K562 (cell line): ENCODE results near the gene HIGD1C. TPM values are rescaled to one million over a fixed set of nuclear protein-coding genes. Genes with fewer than 3 reads are reported as not detected.

Experiments used
- ATAC-seq: fragments of 200-7000 bp; cut with Tn5 transposase; 3 replicates; pipeline ENCODE4 v1.9.1; 2020; ENCODE audit warnings: moderate library complexity
- BruUV-seq: library from RNA; stranded (reverse); fragments of 400-500 nt; replicated peaks from 2 replicates; lab custom pipeline; 2021; lab: Mats Ljungman, UMichigan
- CTCF ChIA-PET: fragments of 300-600 bp; formaldehyde crosslinking; extraction: SDS; loops from one replicate; lab custom pipeline; 2021; ENCODE audit warnings: low intra/inter-chr PET ratio; lab: Yijun Ruan, JAX
- POLR2A ChIA-PET: fragments of 300-600, 350-650 bp; sonication (Branson Sonifier 250); formaldehyde crosslinking; extraction: SDS; loops from one replicate; lab custom pipeline; 2021; ENCODE audit warnings: antibody characterized with exemption, inconsistent platforms; lab: Yijun Ruan, JAX
- DNase-seq, 4 experiments: peaks; one replicate each; pipeline versions ENCODE4 v3.0.0 to v3.0.0-alpha.2; 2011 to 2018; ENCODE audit warnings: low spot score in 3 of 4, mixed read lengths in 3 of 4; ENCODE audit errors: extremely low read depth in 1 of 4
- FAIRE-seq: peaks from 2 replicates; lab custom pipeline; 2011; peaks lifted over from hg19 to GRCh38; lab: Jason Lieb, UNC
- H2AFZ ChIP-seq: 2 replicates; pipeline ENCODE4 v1.6.0; 2011; ENCODE audit warnings: low read depth, low read length, control low read depth, inconsistent platforms
- H3K27ac ChIP-seq: fragments of 200-600 bp; 3 replicates; pipeline ENCODE4 v1.8.0; 2011; ENCODE audit warnings: low read depth, mild to moderate bottlenecking, control low read depth, inconsistent platforms, low read length, moderate library complexity, mixed read lengths; ENCODE audit errors: extremely low read depth
- H3K27me3 ChIP-seq, 2 experiments: fragments of 300-600 bp in 1 of 2; 2 replicates in 1 of 2; 3 replicates in 1 of 2; pipeline versions ENCODE4 v1.6.0 to v1.8.0; 2011; ENCODE audit warnings: inconsistent platforms in 2 of 2, low read length in 2 of 2, mild to moderate bottlenecking in 1 of 2, mixed read lengths in 1 of 2, moderate library complexity in 1 of 2; ENCODE audit not compliant: control insufficient read depth in 2 of 2, insufficient read depth in 2 of 2
- H3K36me3 ChIP-seq: fragments of 300-600 bp; 3 replicates; pipeline ENCODE4 v1.8.0; 2011; ENCODE audit warnings: mild to moderate bottlenecking, low read length, inconsistent platforms; ENCODE audit not compliant: control insufficient read depth, insufficient read depth
- H3K4me1 ChIP-seq, 2 experiments: fragments of 200-600 bp in 1 of 2; replicated peaks in 1 of 2; 2 replicates in 1 of 2; 3 replicates in 1 of 2; pipeline versions ENCODE4 v1.5.1 to v1.8.0; 2011; ENCODE audit warnings: inconsistent platforms in 2 of 2, low read length in 2 of 2, mild to moderate bottlenecking in 1 of 2, mixed read lengths in 1 of 2, moderate library complexity in 1 of 2; ENCODE audit not compliant: control insufficient read depth in 2 of 2, insufficient read depth in 2 of 2
- H3K4me2 ChIP-seq: 2 replicates; pipeline ENCODE4 v1.6.1; 2011; ENCODE audit warnings: low read length, control low read depth, inconsistent platforms, mixed read lengths; ENCODE audit not compliant: insufficient read depth
- H3K4me3 ChIP-seq: fragments of 200-600 bp; sonication (generic), shearing (Covaris generic); 2 replicates; pipeline ENCODE4 v1.5.1; 2016; ENCODE audit warnings: control low read depth, inconsistent platforms
- H3K79me2 ChIP-seq: fragments of 200-600 bp; 3 replicates; pipeline ENCODE4 v1.8.0; 2011; ENCODE audit warnings: low read length, inconsistent platforms; ENCODE audit not compliant: control insufficient read depth, insufficient read depth
- H3K9ac ChIP-seq, 2 experiments: 2 replicates each; pipeline versions ENCODE4 v1.6.0 to v1.6.1; 2011; ENCODE audit warnings: low read depth in 2 of 2, low read length in 2 of 2, control low read depth in 1 of 2, inconsistent platforms in 1 of 2, mild to moderate bottlenecking in 1 of 2, mixed read lengths in 1 of 2; ENCODE audit not compliant: insufficient read depth in 1 of 2
- H3K9me1 ChIP-seq: one replicate; pipeline ENCODE4 v1.6.0; 2011; ENCODE audit warnings: inconsistent platforms, mild to moderate bottlenecking, low read length, moderate library complexity; ENCODE audit not compliant: control insufficient read depth, insufficient read depth
- H3K9me3 ChIP-seq: replicated peaks from 2 replicates; pipeline ENCODE4 v1.5.1; 2011; ENCODE audit warnings: low read depth, low read length, inconsistent platforms; ENCODE audit not compliant: control insufficient read depth, insufficient read depth
- H4K20me1 ChIP-seq: replicated peaks from 2 replicates; pipeline ENCODE4 v1.6.1; 2011; ENCODE audit warnings: low read length, inconsistent platforms, mixed read lengths; ENCODE audit not compliant: control insufficient read depth, insufficient read depth
- C11orf30 ChIP-seq: fragments of 450-650 bp; IDR thresholded peaks from 2 replicates; pipeline ENCODE4 v1.6.1; 2016; ENCODE audit warnings: low read depth, mild to moderate bottlenecking
- GTF2F1 ChIP-seq: IDR thresholded peaks from 2 replicates; pipeline ENCODE4 v1.6.1; 2011; ENCODE audit warnings: low read depth, low read length, improper control_type of control experiment
- HNRNPK ChIP-seq: fragments of 200-400 bp; formaldehyde crosslinking; IDR thresholded peaks from one replicate; pipeline ENCODE4 v1.6.1; 2018; ENCODE audit warnings: mild to moderate bottlenecking, low read depth, low read length; ENCODE audit not compliant: poor library complexity, severe bottlenecking
- KLF16 ChIP-seq: IDR thresholded peaks from 2 replicates; pipeline ENCODE4 v1.6.1; 2016; ENCODE audit warnings: antibody characterized with exemption
- KLF6 ChIP-seq: fragments of 250-450 bp; sonication (Bioruptor Pico); IDR thresholded peaks from 2 replicates; pipeline ENCODE4 v1.4.0; 2020; ENCODE audit warnings: mild to moderate bottlenecking, moderate library complexity, borderline replicate concordance
- LEF1 ChIP-seq: fragments of 450-650 bp; IDR thresholded peaks from 2 replicates; pipeline ENCODE4 v1.6.1; 2016; ENCODE audit warnings: mild to moderate bottlenecking
- MED1 ChIP-seq: sonication (generic); formaldehyde crosslinking; IDR thresholded peaks from 2 replicates; pipeline ENCODE4 v1.8.1; 2023; ENCODE audit warnings: missing genetic modification reagents, borderline replicate concordance
- PHF8 ChIP-seq: fragments of 200-600 bp; sonication (generic); IDR thresholded peaks from 2 replicates; pipeline ENCODE4 v1.6.1; 2012; ENCODE audit warnings: mixed run types, mild to moderate bottlenecking, inconsistent platforms, low read length, moderate library complexity, borderline replicate concordance
- PRPF4 ChIP-seq: fragments of 200-400 bp; formaldehyde crosslinking; IDR thresholded peaks from one replicate; pipeline ENCODE4 v1.6.1; 2017; ENCODE audit warnings: low read length, low read depth, mild to moderate bottlenecking; ENCODE audit not compliant: insufficient read depth, poor library complexity, severe bottlenecking
- ZBTB8A ChIP-seq: fragments of 450-650 bp; IDR thresholded peaks from 2 replicates; pipeline ENCODE4 v1.6.1; 2018; ENCODE audit warnings: mild to moderate bottlenecking, moderate library complexity; ENCODE audit not compliant: partially characterized antibody
- WGBS: fragments of 100-300 bp; shearing (Covaris generic); methylation state at CpG from one replicate; pipeline ENCODE4 v1.1.6; 2016; ENCODE audit warnings: low coverage, mixed read lengths; ENCODE audit not compliant: insufficient coverage; ENCODE audit errors: missing lambda C conversion rate; 5-methylcytosine and 5-hydroxymethylcytosine counted together
- in situ Hi-C: fragments of 300-500 bp; cut with MboI; formaldehyde crosslinking; loops from 4 replicates; pipeline ENCODE4 v1.15.0; 2018; ENCODE audit warnings: inconsistent platforms, mixed read lengths
- intact Hi-C: fragments of 100-400 bp; cut with micrococcal nuclease; formaldehyde crosslinking; loops from 2 replicates; pipeline ENCODE4 v1.14.2; 2022
- polyA plus RNA-seq, 8 experiments: library from polyadenylated mRNA; depleted of rRNA in 4 of 8; stranded (reverse) in 5 of 8; unstranded in 3 of 8; fragments of >200 nt; fragmentation: Nextera tagmentation in 2 of 8; fragmentation: Illumina TruSeq in 1 of 8; extraction: Ambion mirVana in 2 of 8; extraction: Trizol in 1 of 8; gene quantifications; 2 replicates each; pipeline versions ENCODE4 v1.2.1 to v1.2.3, GENCODE V29; 2011 to 2014; ENCODE audit warnings: inconsistent platforms in 1 of 8, missing spikeins in 1 of 8
- total RNA-seq, 7 experiments: library from RNA; depleted of rRNA in 6 of 7; stranded (reverse); fragments of >200 nt in 6 of 7; fragmentation: Illumina TruSeq in 2 of 7; extraction: Trizol in 2 of 7; gene quantifications; 2 replicates each; pipeline versions ENCODE4 v1.2.1 to v1.2.3, GENCODE V29; 2011 to 2021; ENCODE audit warnings: low replicate concordance in 1 of 7
- TF ChIP-seq, protein P1 (sequence below): fragments of 450-650 bp; formaldehyde crosslinking; IDR thresholded peaks from 2 replicates; pipeline ENCODE4 v1.4.0; 2020; ENCODE audit warnings: mild to moderate bottlenecking
- TF ChIP-seq, protein P2 (sequence below): fragments of 450-650 bp; IDR thresholded peaks from 2 replicates; pipeline ENCODE4 v1.6.1; 2017; ENCODE audit warnings: mild to moderate bottlenecking, moderate library complexity
- TF ChIP-seq, protein P3 (sequence below): sonication (generic); formaldehyde crosslinking; IDR thresholded peaks from 2 replicates; pipeline ENCODE4 v1.9.0; 2022; ENCODE audit warnings: mild to moderate bottlenecking, missing genetic modification reagents

The HIGD1C gene
- total and polyA plus RNA-seq, 9 of the 15 experiments (the other 6 are each of a cell fraction or from before 2014, with no cell fraction given) = not detected

DNA sequence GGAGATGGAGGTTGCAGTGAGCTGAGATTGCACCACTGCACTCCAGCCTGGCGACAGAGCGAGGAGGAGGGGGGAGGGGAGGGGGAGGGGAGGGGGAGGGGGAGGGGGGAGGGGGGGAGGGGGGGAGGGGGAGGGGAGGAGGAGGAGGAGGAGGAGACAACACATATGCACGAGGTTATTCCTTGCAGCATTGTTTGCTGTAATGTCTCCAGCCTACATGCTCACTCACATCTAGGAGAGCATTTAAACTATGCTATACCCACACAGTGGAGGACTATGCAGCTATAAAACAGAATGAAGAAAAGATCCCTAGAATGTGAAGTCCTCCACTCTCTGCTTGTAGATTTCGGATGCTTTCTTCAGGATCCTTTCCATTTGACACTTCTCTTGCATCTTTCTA is 3.5 kb upstream of the HIGD1C start:
- Histone ChIP-seq H3K4me2 (no peak overlapping the region), H2AFZ (no peak overlapping the region), H3K79me2 (no peaks in the 10 kb centered on the region), H3K4me1 (peaks cover 0 to 5% of the 10 kb centered on the region in 2 experiments; a peak in 1 of 5 replicates), H3K36me3 (no peaks in the 10 kb centered on the region), H3K27ac (no peak overlapping the region), H3K4me3 (no peak overlapping the region), H3K9ac (no peak overlapping the region), H4K20me1 (no peaks in the 10 kb centered on the region), H3K27me3 (no peaks in the 10 kb centered on the region), H3K9me3 (no peaks in the 10 kb centered on the region), H3K9me1 (no peaks in the 10 kb centered on the region)
- ChIA-PET POLR2A (no interaction called here), CTCF (no interaction called here)
- TF ChIP-seq, protein P1, sequence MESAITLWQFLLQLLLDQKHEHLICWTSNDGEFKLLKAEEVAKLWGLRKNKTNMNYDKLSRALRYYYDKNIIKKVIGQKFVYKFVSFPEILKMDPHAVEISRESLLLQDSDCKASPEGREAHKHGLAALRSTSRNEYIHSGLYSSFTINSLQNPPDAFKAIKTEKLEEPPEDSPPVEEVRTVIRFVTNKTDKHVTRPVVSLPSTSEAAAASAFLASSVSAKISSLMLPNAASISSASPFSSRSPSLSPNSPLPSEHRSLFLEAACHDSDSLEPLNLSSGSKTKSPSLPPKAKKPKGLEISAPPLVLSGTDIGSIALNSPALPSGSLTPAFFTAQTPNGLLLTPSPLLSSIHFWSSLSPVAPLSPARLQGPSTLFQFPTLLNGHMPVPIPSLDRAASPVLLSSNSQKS (CRISPR knock-in tag) = no peak
- TF ChIP-seq ZBTB8A (no peak), HNRNPK (peak; percentile 85), C11orf30 (no peak)
- DNase-seq (no peak), ATAC-seq (no peak), FAIRE-seq (no peak)
- intact Hi-C loops (no loop called here), in situ Hi-C loops (no loop called here)
- 46% methylated on average over 3 of the region's 4 CpGs for WGBS
- BruUV-seq = no TSS peak

DNA sequence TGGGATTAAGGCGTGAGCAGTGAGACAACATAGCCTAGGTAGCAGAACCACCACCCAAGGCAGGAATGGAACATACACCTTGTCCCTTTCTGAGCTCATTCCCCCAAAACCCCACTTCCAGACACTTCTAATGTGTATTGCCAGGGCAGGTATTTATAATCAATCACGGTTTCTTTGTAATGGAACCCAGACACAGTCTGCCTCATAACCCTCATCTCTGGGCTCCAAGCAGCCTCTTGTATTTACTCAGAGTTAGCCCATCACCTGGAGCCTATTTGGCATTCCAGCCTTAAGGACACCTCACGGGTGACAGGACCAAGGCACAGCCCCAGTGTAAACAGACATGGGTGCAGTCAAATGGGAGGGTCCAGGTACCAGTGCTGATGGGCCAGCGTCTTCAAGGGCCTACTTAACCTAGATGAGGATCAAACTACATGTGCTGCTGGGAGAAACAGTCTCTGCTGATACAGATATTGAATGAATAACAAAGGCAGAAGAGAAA is 2.5 kb upstream of the HIGD1C start:
- CTCF ChIA-PET = interaction anchor here (0.5 kb wide), 1 partner anchor 1908 kb away, joined by 3 read pairs; no protein-coding TSS in a partner anchor
- in situ Hi-C loops (no loop called here), intact Hi-C loops (no loop called here)
- POLR2A ChIA-PET = interaction anchor here (0.6 kb wide), 1 partner anchor 87 kb away, joined by 3 read pairs; no protein-coding TSS in a partner anchor
- H3K4me1 ChIP-seq = peaks cover 0 to 5% of the 10 kb centered on the region in 2 experiments; a peak in 1 of 5 replicates
- no peak overlapping the region for H2AFZ ChIP-seq
- no TSS peak for BruUV-seq
- no peaks in the 10 kb centered on the region for H4K20me1 ChIP-seq
- no peak overlapping the region for H3K9ac ChIP-seq
- no peaks in the 10 kb centered on the region for H3K36me3 ChIP-seq
- H3K9me3 ChIP-seq = no peaks in the 10 kb centered on the region
- no peak overlapping the region for H3K4me2 ChIP-seq
- 16% methylated on average over 4 of the region's 4 CpGs for WGBS
- no peaks in the 10 kb centered on the region for H3K9me1 ChIP-seq
- no peak for ATAC-seq
- DNase-seq = no peak
- H3K4me3 ChIP-seq = no peak overlapping the region
- H3K27ac ChIP-seq = no peak overlapping the region
- no peaks in the 10 kb centered on the region for H3K27me3 ChIP-seq
- FAIRE-seq = no peak
- no peaks in the 10 kb centered on the region for H3K79me2 ChIP-seq
- TF ChIP-seq MED1 (CRISPR knock-in tag) = no peak
- TF ChIP-seq, protein P2, sequence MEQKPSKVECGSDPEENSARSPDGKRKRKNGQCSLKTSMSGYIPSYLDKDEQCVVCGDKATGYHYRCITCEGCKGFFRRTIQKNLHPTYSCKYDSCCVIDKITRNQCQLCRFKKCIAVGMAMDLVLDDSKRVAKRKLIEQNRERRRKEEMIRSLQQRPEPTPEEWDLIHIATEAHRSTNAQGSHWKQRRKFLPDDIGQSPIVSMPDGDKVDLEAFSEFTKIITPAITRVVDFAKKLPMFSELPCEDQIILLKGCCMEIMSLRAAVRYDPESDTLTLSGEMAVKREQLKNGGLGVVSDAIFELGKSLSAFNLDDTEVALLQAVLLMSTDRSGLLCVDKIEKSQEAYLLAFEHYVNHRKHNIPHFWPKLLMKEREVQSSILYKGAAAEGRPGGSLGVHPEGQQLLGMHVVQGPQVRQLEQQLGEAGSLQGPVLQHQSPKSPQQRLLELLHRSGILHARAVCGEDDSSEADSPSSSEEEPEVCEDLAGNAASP = no peak
- TF ChIP-seq LEF1 = no peak
- TF ChIP-seq, protein P3, sequence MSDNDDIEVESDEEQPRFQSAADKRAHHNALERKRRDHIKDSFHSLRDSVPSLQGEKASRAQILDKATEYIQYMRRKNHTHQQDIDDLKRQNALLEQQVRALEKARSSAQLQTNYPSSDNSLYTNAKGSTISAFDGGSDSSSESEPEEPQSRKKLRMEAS (CRISPR knock-in tag) = no peak
- no peak for TF ChIP-seq PRPF4
- TF ChIP-seq KLF6 (CRISPR knock-in tag) = no peak
- TF ChIP-seq PHF8 = no peak
- no peak for TF ChIP-seq GTF2F1
- no peak for TF ChIP-seq KLF16
